ENCODE results near the gene DCAF12. TPM values are rescaled to one million over a fixed set of nuclear protein-coding genes. Genes with fewer than 3 reads are reported as not detected.

DCAF12 gene
- polyA plus RNA-seq, 2 of the 4 experiments (the other 2 are of a cell fraction), result 28.5 to 56.5 TPM

GRCh38 chr9:34059281-34059680 is 67.2 kb downstream of the DCAF12 start:
- no peak for FAIRE-seq
- POLR2A ChIA-PET, result interaction anchor here (1.7 kb wide), 1 partner anchor 10 kb away, joined by 7 read pairs; the partner anchor contains the start of gene UBAP2
- Histone ChIP-seq H3K4me3 (no peak overlapping the region), H3K4me2 (no peak overlapping the region), H3K9me3 (no peaks in the 10 kb centered on the region), H3K27ac (no peak overlapping the region), H3K4me1 (no peaks in the 10 kb centered on the region)
- ATAC-seq, result no peak
- CTCF ChIA-PET, result interaction anchor here (1.0 to 2.7 kb wide), 3 partner anchors 15 to 194 kb away, joined by 4 to 6 read pairs (median 5); no protein-coding TSS in a partner anchor
- DNase-seq (ENCODE audit: low read depth in 1 of 2, low spot score in 1 of 2), result no peak
- TF ChIP-seq ZNF302 (CRISPR knock-in tag; IDR thresholded peaks at IDR 0.05) (no peak), GATA3 (IDR thresholded peaks at IDR 0.05; ENCODE audit: borderline replicate concordance) (no peak), KDM1A (IDR thresholded peaks at IDR 0.05; ENCODE audit: low read depth) (no peak), RFX5 (IDR thresholded peaks at IDR 0.05) (no peak), HEYL (CRISPR knock-in tag; IDR thresholded peaks at IDR 0.05) (no peak), JUN (IDR thresholded peaks at IDR 0.05) (no peak), CHD4 (IDR thresholded peaks at IDR 0.05; ENCODE audit: borderline replicate concordance) (no peak), POLR2A (IDR thresholded peaks at IDR 0.05; ENCODE audit: low read length) (no peak)
- TF ChIP-seq, protein P1, sequence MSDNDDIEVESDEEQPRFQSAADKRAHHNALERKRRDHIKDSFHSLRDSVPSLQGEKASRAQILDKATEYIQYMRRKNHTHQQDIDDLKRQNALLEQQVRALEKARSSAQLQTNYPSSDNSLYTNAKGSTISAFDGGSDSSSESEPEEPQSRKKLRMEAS (IDR thresholded peaks at IDR 0.05), result no peak
- 45% methylated on average over 3 of the region's 3 CpGs for WGBS (ENCODE audit: missing lambda C conversion rate)

DNA sequence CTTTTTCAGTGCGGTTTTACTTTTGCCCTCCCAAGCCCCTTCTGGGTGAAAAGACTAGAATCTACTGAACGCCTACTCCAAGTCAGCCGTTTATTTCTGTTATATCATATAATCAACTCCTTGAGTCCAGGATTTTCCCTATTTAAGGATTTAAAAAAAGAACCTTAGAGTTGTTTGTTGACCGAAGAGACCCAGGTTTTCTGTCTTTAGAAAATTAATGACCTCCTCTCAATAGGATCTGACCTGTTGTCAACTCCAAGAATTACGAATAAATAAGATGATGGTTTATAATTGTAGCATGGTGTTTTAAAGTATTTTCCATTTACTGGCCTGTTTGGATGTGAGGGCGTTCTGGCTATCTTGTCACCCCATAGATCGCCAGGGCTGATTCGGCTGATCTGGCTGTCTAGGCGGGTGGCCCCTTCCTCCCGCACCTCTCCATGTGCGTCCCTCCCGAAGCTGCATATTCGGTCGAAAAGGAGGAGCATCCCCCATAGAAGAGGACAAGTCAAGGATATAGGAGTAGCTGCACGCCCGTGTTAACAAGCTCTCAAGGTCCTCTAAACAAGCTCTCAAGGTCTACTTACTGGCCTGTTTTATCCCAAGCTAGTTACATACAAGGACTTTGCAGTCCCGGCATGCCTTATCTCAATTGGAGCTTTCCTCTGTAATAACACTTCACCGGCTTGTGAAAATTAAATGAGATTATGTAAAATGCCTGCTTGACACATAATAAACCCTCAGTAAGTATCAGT is 76.7 kb downstream of the DCAF12 start:
- H3K4me2 ChIP-seq, result peak overlapping the region; percentile 79
- ChIA-PET POLR2A (interaction anchor here (1.1 to 2.7 kb wide), 8 partner anchors 9 to 90 kb away, joined by 3 to 37 read pairs (median 4); no protein-coding TSS in a partner anchor), CTCF (interaction anchor here (1.0 to 3.6 kb wide), 2 partner anchors 25 to 123 kb away, joined by 3 to 20 read pairs; no protein-coding TSS in a partner anchor)
- peak overlapping the region; percentile 97 to 98 for H3K27ac ChIP-seq
- DNase-seq (ENCODE audit: low read depth in 1 of 2, low spot score in 1 of 2), result no peak
- H3K9me3 ChIP-seq, result no peaks in the 10 kb centered on the region
- no peak for ATAC-seq
- TF ChIP-seq TFCP2L1 (CRISPR knock-in tag; IDR thresholded peaks at IDR 0.05), result no peak
- TF ChIP-seq ZNF302 (CRISPR knock-in tag; IDR thresholded peaks at IDR 0.05), result no peak
- 0 out of 2 replicates have a peak, but pooled peaks have one; percentile 26 for TF ChIP-seq ZSCAN20 (CRISPR knock-in tag; IDR thresholded peaks at IDR 0.05)
- no peak for TF ChIP-seq MAFK (IDR thresholded peaks at IDR 0.05; ENCODE audit: partially characterized antibody)
- no peak for TF ChIP-seq RCOR1 (IDR thresholded peaks at IDR 0.05; ENCODE audit: low read depth, low read length)
- TF ChIP-seq HOXB5 (CRISPR knock-in tag; IDR thresholded peaks at IDR 0.05), result 0 out of 2 replicates have a peak, but pooled peaks have one; percentile 28
- no peak for TF ChIP-seq EP300 (IDR thresholded peaks at IDR 0.05)
- peak; percentile 65; the same call in 1 of the 2 replicates for TF ChIP-seq EHF (CRISPR knock-in tag; IDR thresholded peaks at IDR 0.05)
- 0 out of 2 replicates have a peak, but pooled peaks have one; percentile 18 for TF ChIP-seq POLR2A (IDR thresholded peaks at IDR 0.05; ENCODE audit: low read length)
- no peak for FAIRE-seq
- WGBS (ENCODE audit: missing lambda C conversion rate), result 63% methylated on average over 18 of the region's 18 CpGs
- H3K4me3 ChIP-seq, result peak overlapping the region; percentile 76
- peaks cover 29% of the 10 kb centered on the region for H3K4me1 ChIP-seq

DNA sequence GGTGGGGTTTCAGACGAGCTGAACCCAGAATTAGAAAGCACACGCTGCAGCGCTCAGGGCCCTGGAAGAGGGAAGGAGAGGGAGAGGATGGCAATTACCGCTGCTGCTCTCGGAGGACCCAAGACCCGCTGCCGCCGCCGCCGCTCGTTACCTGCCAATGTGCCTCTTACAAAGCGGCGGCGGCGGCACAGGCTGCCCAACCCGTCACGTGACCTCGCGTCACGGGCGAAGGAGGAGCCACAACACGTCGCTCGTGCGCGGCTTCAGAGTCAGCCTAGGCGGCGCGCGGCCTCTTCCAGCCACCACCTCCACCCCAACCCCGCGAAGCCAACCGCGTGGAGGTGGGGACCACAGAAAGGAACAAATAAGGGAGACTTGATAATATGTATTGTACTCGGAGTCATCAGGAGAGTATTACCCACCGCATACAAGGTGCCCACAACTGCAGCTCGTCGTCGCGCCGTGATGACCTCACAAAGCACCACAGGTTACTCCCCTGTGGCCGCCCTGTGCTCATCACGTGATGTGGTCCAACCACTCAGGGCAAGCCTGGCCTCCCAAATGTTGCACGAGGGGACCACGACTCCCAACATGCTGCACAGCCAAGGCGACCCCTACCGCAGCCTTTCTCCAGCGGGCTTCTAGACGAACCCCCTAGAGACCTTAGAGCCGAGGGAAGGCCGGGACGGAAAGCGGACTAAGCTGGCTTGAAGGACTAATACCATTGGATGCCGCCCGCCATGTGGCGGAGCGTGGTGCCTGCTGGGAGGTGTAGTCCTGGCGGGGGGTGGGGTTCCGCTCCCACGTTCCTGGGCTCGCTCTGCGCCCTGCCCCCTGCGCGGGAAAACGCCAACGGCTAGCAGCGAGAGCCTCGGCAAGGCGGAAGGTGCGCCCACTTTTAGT is 77.5 kb downstream of the DCAF12 start, which contains the start of gene UBAP2:
UBAP2 (minus strand) TSS at position 161 of the 903 bp plus-strand sequence. CDS start 31,739 bp downstream, outside the sequence.
- FAIRE-seq (no peak), ATAC-seq (peak; percentile 93 to 94), DNase-seq (ENCODE audit: low read depth in 1 of 2, low spot score in 1 of 2) (peak; percentile 96 to 99)
- Histone ChIP-seq H3K27ac (peak within 1 kb of the TSS; percentile 97 to 98), H3K4me1 (peaks cover 29% of the 10 kb centered on the region), H3K9me3 (no peaks in the 10 kb centered on the region), H3K4me3 (peak within 1 kb of the TSS; percentile 76), H3K4me2 (peak within 1 kb of the TSS; percentile 92)
- WGBS (ENCODE audit: missing lambda C conversion rate), result 1% methylated on average over 41 of the region's 70 CpGs
- ChIA-PET POLR2A (interaction anchor here (0.5 to 2.7 kb wide), 18 partner anchors 10 to 285 kb away, joined by 3 to 37 read pairs (median 4); no protein-coding TSS in a partner anchor), CTCF (interaction anchor here (0.8 to 3.6 kb wide), 5 partner anchors 24 to 204 kb away, joined by 3 to 20 read pairs (median 3); no protein-coding TSS in a partner anchor)
- TF ChIP-seq USF2 (IDR thresholded peaks at IDR 0.05), result peak; percentile 97
- TF ChIP-seq HOXB5 (CRISPR knock-in tag; IDR thresholded peaks at IDR 0.05), result peak; percentile 76
- TF ChIP-seq RCOR1 (IDR thresholded peaks at IDR 0.05; ENCODE audit: low read depth, low read length), result no peak
- TF ChIP-seq JUNB (IDR thresholded peaks at IDR 0.05), result no peak
- TF ChIP-seq NPAS2 (CRISPR knock-in tag; IDR thresholded peaks at IDR 0.05; ENCODE audit: borderline replicate concordance), result no peak
- TF ChIP-seq EHMT2 (IDR thresholded peaks at IDR 0.05; ENCODE audit: low read depth), result no peak
- peak; percentile 46; the same call in 1 of the 2 replicates for TF ChIP-seq BHLHE40 (IDR thresholded peaks at IDR 0.05; ENCODE audit: low read depth, low read length)
- TF ChIP-seq HMGXB4 (CRISPR knock-in tag; IDR thresholded peaks at IDR 0.05; ENCODE audit: borderline replicate concordance), result no peak
- 0 out of 2 replicates have a peak, but pooled peaks have one; percentile 14 for TF ChIP-seq SREBF2 (IDR thresholded peaks at IDR 0.05)
- peak; percentile 95 for TF ChIP-seq BCL3 (IDR thresholded peaks at IDR 0.05)
- TF ChIP-seq, protein P1 (IDR thresholded peaks at IDR 0.05), result peak; percentile 99
- TF ChIP-seq, protein P2, sequence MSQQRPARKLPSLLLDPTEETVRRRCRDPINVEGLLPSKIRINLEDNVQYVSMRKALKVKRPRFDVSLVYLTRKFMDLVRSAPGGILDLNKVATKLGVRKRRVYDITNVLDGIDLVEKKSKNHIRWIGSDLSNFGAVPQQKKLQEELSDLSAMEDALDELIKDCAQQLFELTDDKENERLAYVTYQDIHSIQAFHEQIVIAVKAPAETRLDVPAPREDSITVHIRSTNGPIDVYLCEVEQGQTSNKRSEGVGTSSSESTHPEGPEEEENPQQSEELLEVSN (IDR thresholded peaks at IDR 0.05; ENCODE audit: borderline replicate concordance, low read depth), result peak; percentile 99
- no peak for TF ChIP-seq GATA3 (IDR thresholded peaks at IDR 0.05; ENCODE audit: borderline replicate concordance)
